Inflammatory macrophage treated with lipopolysaccharide for 1 hour (primary cell): Measurements from ENCODE around the gene WWTR1.

Experiments used
- DNase-seq, 2 donors: peaks; one replicate each; pipeline ENCODE4 v3.0.0-alpha.2; 2020 to 2022

WWTR1 gene

DNA sequence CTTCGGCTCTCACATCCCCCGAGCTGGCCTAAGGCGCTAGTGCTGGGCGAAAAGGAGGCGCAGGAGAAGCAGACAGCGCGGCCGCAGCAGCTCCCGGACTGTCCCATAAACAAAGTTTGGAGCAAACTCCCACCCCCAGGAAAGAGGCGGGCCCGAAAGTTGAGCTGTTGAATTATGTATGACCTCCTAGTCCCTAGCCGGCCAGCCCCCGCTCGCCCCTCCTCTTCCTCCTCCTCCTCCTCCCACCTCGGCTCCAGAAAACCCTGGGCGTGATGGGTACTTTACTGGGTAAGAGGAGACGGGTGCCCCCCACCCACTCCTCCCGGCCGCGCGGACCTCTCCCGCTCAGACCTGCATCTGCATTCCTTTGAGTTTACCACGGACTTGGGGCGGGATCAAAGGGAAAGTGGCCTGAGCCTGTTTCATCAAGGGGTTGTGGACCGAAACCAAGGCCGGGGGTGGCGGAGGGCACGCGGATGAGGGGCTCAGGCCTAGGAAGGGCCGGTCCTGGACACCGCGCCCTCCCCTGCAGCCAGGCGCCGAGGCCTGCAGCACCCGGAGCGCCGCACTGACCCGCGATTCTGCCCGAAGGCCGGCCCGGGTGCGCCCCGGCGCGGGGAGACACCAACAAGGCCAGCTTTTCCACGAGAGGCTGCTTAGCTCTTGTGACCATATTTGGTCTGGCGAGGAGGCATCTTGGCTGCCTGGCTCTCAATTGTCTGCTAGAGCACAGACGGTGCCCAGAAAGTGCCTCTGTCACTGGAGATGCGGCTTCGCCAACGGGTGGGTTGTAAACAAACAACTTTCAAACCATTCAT is at the start of gene WWTR1:
TSS of gene WWTR1 (minus strand) at position 100 of the 818 bp plus-strand sequence. CDS start 719 bp downstream, outside the sequence.
- DNase-seq, result peak; percentile 40 to 47

DNA sequence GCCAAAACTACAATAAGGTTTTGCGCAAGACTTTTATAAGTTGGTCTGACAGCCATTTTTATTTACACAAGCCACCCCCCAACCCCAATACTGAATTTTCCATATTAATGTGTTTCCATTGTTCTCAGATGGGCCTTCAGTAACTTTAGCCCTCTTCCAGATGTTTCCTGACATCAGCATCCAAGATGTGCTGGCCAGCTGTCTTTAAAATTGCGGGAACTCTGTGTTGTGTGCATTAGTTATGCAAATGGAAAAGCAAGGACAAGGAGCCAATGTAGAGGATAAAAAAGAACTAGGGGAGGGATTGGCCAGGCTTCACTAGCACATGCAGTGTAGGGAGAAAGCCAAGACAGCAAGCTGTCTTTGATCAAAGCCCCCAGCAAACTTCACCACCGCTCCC is 49.1 kb upstream of the WWTR1 start:
- DNase-seq, result no peak

GRCh38 chr3:149705416-149705815 is 47.6 kb upstream of the WWTR1 start:
- no peak for DNase-seq

- no peak for DNase-seq
Observed at GRCh38 chr3:149703466-149703865, 45.6 kb upstream of the WWTR1 start.

DNA sequence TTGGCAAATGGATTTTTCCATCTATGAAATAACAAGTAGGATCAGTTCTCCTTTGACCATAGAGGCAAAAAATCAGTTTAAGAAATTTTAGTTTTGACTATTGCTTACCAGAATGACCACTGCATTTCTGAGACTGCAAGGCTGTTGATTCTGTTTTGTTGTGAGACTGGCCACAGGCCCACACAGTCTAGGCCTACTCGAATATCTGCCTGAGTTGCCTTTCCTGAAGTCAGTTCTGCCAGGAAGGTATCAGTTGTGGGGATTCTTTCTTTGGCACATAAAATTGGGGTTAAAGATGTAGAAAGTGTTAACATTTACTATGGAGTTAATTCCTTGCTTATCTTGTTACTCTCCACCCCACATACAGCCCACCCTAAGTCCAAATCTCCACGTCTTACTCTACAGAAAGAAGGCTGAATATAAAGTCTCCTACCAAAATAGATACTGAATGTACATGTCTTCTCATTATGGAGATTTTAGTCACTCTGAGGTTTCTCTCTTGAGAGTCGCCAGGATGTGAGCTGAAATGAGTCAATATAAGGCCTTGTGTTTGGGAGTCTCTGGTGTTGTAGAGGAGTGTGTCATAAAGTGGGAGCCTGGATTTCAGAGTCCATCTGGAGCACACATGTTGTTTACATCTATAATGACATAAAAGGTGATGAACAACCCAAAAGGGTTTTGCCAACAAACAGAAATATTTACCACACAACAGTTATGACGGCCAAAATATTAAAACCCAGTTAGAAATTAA is 45.0 kb upstream of the WWTR1 start:
- no peak for DNase-seq

DNA sequence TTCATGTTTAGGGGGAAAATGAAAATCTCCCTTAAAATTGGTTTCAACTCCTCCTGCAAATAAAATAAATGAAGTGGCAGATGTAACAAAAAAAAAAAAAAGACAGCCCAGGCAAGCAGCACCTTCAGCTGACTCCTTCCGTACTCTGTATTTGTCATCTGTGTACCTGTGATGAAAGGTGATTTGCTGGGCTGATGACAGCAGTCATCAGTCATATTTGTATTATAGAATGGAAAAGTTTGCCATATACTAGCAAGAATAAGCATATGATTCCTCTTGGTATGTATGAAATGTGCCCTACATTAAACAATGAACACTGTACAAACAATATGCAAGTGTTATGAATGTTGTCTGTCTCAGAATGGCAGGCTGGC is 44.1 kb upstream of the WWTR1 start:
- DNase-seq, result no peak

DNA sequence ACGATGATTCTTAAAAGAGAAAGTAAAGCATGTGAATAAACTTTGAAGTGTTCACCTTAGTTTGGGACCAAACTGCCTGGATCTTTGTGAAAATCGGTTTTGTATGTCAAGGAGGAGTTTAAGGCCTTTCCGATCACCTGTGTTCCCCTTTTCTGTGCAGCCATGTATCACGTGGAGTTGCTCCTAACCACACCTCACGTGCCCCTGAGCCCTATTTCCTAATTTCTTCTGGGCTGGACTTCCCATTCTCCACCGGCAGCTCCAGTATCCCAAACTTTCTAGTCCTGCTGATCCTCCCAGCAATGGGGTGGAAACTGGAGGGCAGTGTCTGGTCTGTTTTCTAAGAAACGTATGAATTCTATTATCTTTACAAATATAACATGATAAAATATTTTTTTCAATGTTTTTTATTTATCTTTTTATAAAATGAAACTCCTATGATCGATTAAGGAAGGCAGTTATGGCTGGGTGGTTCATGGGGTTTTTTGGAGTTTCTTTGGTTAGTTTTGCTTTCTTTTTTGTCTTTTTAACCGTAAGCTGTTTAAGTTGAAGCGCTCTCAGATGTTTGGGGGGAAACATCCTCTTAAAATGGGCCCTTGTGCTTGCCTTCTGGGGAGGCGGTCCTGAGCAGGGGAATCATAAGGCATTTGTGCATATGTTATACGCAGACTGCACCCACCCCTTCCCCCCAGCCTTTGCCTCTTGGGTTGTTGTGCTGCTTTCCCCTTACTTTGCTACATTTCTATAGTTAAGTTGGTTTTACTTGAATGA is 43.6 kb upstream of the WWTR1 start:
- DNase-seq, result no peak

- no peak for DNase-seq
Observed at GRCh38 chr3:149688122-149688757, 30.4 kb upstream of the WWTR1 start.

DNA sequence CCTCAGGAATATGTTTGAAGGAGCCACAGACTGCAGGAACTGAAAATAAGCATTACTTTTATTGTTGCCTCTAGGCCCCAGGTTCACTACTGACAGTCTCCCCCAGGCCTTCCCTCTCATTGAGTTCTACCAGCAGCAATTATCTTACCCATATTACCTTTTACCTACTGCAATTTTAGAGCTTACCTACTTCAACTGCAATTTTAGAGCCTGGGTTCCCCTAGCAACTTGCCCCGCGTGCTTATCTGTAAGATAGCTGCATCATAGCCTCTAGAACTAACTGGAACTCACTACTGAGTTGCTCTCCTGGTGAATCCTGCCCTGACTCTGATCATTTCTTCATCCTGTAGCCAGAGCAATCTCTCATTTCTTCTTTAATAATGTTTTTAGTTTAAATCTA is 29.2 kb upstream of the WWTR1 start:
- DNase-seq, result no peak

- DNase-seq, result no peak
Observed at GRCh38 chr3:149678351-149678950, 20.6 kb upstream of the WWTR1 start.

- no peak for DNase-seq
Observed at GRCh38 chr3:149673393-149673792, 15.6 kb upstream of the WWTR1 start.

DNA sequence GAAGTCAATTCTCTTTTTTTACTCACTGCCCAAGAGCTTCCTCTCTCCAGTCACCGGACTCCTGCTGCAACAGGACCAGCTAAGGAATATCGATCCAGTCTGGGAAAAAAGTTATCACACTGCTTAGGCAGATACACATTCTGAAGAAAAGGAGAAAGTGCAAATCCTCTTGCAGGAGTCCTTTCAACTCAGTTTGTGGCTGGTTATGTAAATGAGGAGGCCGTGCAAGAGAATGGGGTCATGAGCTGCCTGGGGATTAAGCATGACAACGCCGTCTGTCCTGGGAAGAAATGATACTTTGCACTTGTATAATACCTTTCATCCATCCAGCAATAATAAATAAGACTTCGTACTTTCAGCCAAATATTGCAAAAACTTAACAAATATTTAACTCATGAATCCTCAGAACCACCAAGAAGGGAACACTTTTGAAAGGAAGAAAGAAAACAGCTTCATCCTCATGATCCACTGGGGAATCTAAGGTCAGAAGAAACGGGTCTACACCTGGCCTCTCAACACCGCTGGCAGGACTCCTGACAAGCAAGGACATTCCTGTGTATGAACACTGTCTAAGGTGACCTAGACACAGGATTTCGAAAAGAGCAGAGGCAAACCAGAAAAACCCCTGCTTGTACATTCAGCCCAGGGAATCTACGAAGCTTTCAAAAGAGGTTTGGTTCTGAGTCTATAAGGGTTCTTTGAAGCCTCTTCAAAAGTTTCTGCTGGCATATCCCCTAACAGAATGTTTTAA is 13.1 kb upstream of the WWTR1 start:
- no peak for DNase-seq

DNA sequence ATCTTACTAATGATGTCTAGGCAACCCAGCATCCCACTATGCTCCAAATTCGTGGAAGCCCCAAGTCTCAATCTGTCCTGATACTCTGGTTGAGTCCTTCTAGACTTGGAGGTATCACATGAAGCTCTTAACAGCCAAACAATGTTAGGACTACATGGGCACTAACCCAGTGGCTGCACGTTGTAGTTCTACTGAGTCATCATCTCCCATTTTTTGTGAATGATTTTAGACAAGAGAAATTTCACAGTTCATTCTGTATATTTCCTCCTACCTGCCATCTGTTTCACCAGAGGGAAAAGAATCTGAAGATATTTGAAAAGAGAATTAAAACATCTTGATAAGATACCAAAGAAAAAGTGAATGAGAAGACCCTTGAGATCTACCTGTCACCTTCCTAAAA is 9.8 kb upstream of the WWTR1 start:
- no peak for DNase-seq

GRCh38 chr3:149663966-149664365 is 6.1 kb upstream of the WWTR1 start:
- DNase-seq, result no peak

- DNase-seq, result no peak
Observed at GRCh38 chr3:149662240-149662887, 4.5 kb upstream of the WWTR1 start.

GRCh38 chr3:149660462-149660861 is 2.6 kb upstream of the WWTR1 start:
- DNase-seq, result no peak

DNA sequence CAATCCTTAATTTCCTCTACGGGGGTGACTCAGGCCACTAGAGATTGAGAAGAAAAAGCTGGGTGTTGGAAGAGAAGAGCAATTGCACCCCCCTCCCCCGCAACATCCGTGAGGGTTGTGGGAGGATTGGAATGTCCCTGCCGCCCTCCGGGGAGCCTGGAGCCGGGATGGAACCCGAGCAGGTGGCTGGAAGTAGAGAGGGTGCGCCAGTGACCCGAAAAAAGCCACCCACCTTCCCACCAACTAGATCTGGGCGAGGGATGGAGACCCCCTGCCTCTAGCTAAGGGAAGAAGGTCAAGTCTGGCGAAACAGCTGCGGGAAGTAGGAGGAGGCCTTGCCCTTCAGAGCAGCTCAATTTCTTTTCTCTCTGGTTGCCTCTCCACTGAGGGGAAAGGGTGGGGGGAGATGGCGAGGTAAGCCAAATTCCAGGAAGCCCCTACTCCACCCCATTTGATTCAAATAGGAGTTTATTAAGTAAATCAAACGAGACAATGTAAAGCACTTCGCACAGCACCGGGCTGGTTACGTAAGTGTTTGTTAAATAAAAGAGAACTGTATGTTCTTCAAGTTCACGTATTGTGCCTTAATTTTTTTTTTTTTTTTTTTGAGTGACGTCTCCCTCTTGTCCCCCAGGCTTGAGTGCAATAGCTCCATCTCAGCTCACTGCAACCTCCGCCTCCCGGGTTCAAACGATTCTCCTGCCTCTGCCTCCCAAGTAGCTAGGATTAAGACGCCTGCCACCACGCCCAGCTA is 1.1 kb upstream of the WWTR1 start:
- DNase-seq, result peak in 1 of 2 donors; percentile 6

DNA sequence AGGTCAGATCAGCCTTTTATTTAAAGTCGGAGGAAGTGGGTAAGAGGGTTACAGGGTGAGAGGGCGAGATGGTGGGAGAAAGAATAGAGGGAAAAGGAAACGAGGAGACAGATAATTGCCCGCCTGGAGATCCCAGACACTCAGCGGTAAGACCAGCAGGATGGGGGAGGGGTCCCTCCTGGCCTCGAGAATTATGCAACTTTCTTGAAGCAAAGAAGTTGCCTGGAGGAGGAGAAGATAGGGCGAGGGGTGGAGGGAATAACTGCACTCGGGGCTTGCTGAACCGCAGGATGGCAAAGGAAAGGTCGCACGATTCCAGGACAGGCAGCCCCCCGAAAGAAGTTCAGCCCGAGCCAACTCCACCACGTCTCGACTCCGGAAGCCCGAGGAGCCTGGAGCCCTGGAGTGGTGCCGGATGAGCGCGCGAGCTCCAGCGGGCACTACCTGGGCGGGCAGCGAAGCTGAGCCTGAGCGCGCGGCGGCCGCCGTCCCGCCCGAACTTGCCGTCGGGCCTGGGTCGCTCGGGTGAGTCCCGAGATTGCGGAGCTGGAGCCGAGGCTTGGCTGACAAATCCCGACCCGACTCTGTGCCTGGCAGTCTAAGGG is 402 bp downstream of the WWTR1 start:
- DNase-seq, result no peak

- DNase-seq, result no peak
Observed at GRCh38 chr3:149655826-149656574, 1.8 kb downstream of the WWTR1 start.
